ENCODE data around the gene ELP4. TPM values are rescaled to one million over a fixed set of nuclear protein-coding genes. Genes with fewer than 3 reads are reported as not detected.

Gene ELP4
- total RNA-seq, 1 donor from 2014 or later: 147 TPM

- Mint-ChIP-seq H3K4me1 (peaks cover 50% of the 10 kb centered on the region), H3K4me3 (peak overlapping the region; percentile 77), H3K27me3 (ENCODE audit: insufficient read depth, low read depth) (peaks cover 92% of the 10 kb centered on the region), H3K9me3 (peaks cover 4% of the 10 kb centered on the region), H3K36me3 (no peaks in the 10 kb centered on the region), H3K27ac (no peak overlapping the region)
- Histone ChIP-seq H3F3A (ENCODE audit: low read depth) (peaks cover 88% of the 10 kb centered on the region), H3K9me3 (ENCODE audit: low read depth) (no peaks in the 10 kb centered on the region), H3K9ac (no peak overlapping the region), H3K27ac (no peak overlapping the region), H3K36me3 (no peaks in the 10 kb centered on the region), H3K4me1 (peaks cover 76% of the 10 kb centered on the region), H4K20me1 (ENCODE audit: low read depth) (peaks cover 30% of the 10 kb centered on the region), H3K79me2 (ENCODE audit: low read depth) (no peaks in the 10 kb centered on the region), H3K4me2 (peak overlapping the region; percentile 91), H3K27me3 (peaks cover 100% of the 10 kb centered on the region), H3K4me3 (peak overlapping the region; percentile 11), H2AFZ (replicated peaks) (peak overlapping the region; percentile 66)
- DNase-seq (ENCODE audit: low spot score): peak; percentile 57
- TF ChIP-seq EZH2phosphoT487 (IDR thresholded peaks at IDR 0.05) (no peak), EZH2 (IDR thresholded peaks at IDR 0.05) (no peak), CTCF (IDR thresholded peaks at IDR 0.05) (no peak)
These were observed 314.2 kb downstream of the ELP4 start for GRCh38 chr11:31823644-31824331.

- Histone ChIP-seq H3K4me3 (peak overlapping the region; percentile 50), H4K20me1 (ENCODE audit: low read depth) (peaks cover 23% of the 10 kb centered on the region), H3K9me3 (ENCODE audit: low read depth) (no peaks in the 10 kb centered on the region), H3K4me2 (peak overlapping the region; percentile 91), H3K36me3 (no peaks in the 10 kb centered on the region), H3K79me2 (ENCODE audit: low read depth) (no peaks in the 10 kb centered on the region), H2AFZ (replicated peaks) (no peak overlapping the region), H3F3A (ENCODE audit: low read depth) (peaks cover 84% of the 10 kb centered on the region), H3K27ac (no peak overlapping the region), H3K27me3 (peaks cover 100% of the 10 kb centered on the region), H3K4me1 (peaks cover 78% of the 10 kb centered on the region), H3K9ac (no peak overlapping the region)
- Mint-ChIP-seq H3K4me3 (peak overlapping the region; percentile 77), H3K27me3 (ENCODE audit: insufficient read depth, low read depth) (peaks cover 93% of the 10 kb centered on the region), H3K36me3 (no peaks in the 10 kb centered on the region), H3K9me3 (peaks cover 4% of the 10 kb centered on the region), H3K27ac (no peak overlapping the region), H3K4me1 (peaks cover 50% of the 10 kb centered on the region)
- no peak for DNase-seq (ENCODE audit: low spot score)
- TF ChIP-seq EZH2 (IDR thresholded peaks at IDR 0.05): no peak
- no peak for TF ChIP-seq CTCF (IDR thresholded peaks at IDR 0.05)
- no peak for TF ChIP-seq EZH2phosphoT487 (IDR thresholded peaks at IDR 0.05)
These were observed 314.8 kb downstream of the ELP4 start for GRCh38 chr11:31824332-31824878.

GRCh38 chr11:31824879-31825837 lies 315.6 kb downstream of the ELP4 start:
- peak overlapping the region; percentile 50 for H3K4me3 ChIP-seq
- DNase-seq (ENCODE audit: low spot score): peak; percentile 63
- no peak overlapping the region for H3K27ac Mint-ChIP-seq
- H3K9ac ChIP-seq: no peak overlapping the region
- H3K79me2 ChIP-seq (ENCODE audit: low read depth): no peaks in the 10 kb centered on the region
- H3K4me1 ChIP-seq: peaks cover 79% of the 10 kb centered on the region
- H4K20me1 ChIP-seq (ENCODE audit: low read depth): peaks cover 20% of the 10 kb centered on the region
- H3K9me3 Mint-ChIP-seq: peaks cover 4% of the 10 kb centered on the region
- no peaks in the 10 kb centered on the region for H3K36me3 ChIP-seq
- H3K9me3 ChIP-seq (ENCODE audit: low read depth): no peaks in the 10 kb centered on the region
- H3K27me3 Mint-ChIP-seq (ENCODE audit: insufficient read depth, low read depth): peaks cover 86% of the 10 kb centered on the region
- peak overlapping the region; percentile 91 for H3K4me2 ChIP-seq
- peaks cover 100% of the 10 kb centered on the region for H3K27me3 ChIP-seq
- TF ChIP-seq EZH2phosphoT487 (IDR thresholded peaks at IDR 0.05): peak; percentile 93
- peak; percentile 98 for TF ChIP-seq EZH2 (IDR thresholded peaks at IDR 0.05)
- no peak for TF ChIP-seq CTCF (IDR thresholded peaks at IDR 0.05)
- no peak overlapping the region for H2AFZ ChIP-seq (replicated peaks)
- H3K36me3 Mint-ChIP-seq: no peaks in the 10 kb centered on the region
- peaks cover 76% of the 10 kb centered on the region for H3F3A ChIP-seq (ENCODE audit: low read depth)
- H3K4me1 Mint-ChIP-seq: peaks cover 50% of the 10 kb centered on the region
- no peak overlapping the region for H3K27ac ChIP-seq
- peak overlapping the region; percentile 80 for H3K4me3 Mint-ChIP-seq

All from neural progenitor cell (in vitro differentiated cells).